GM18861 (cell line): ENCODE data around the gene EXOG.

Experiments used
- ATAC-seq: cut with Tn5 transposase; IDR thresholded peaks from one replicate; pipeline ENCODE4 v1.9.1; 2021; ENCODE audit not compliant: unreplicated experiment

The EXOG gene

GRCh38 chr3:38543586-38543985 is 47.4 kb downstream of the EXOG start:
- ATAC-seq = no peak

- ATAC-seq = no peak
Observed at GRCh38 chr3:38544926-38545325, 48.8 kb downstream of the EXOG start.

- ATAC-seq = no peak
Observed at GRCh38 chr3:38545550-38545949, 49.4 kb downstream of the EXOG start.

DNA sequence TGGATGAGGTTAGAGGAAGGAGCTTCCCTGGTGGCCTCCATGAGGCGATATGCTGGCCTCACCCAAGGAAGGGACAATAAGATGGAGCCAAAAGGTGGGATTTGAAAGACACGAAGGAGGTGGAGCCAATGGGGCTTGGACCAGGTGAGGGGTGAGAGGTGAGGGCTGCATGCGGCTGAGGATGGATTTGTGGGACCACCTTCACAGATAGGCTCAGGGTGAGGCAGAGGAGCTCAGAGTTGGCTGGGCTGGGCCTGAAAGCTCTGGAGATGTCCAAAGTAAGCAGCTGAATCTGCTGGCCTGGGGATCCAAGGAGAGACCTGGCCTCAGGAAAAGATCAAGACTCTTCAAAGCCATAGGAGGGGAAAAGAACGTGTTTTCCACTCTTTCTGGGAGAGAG is 49.8 kb downstream of the EXOG start:
- ATAC-seq = no peak

DNA sequence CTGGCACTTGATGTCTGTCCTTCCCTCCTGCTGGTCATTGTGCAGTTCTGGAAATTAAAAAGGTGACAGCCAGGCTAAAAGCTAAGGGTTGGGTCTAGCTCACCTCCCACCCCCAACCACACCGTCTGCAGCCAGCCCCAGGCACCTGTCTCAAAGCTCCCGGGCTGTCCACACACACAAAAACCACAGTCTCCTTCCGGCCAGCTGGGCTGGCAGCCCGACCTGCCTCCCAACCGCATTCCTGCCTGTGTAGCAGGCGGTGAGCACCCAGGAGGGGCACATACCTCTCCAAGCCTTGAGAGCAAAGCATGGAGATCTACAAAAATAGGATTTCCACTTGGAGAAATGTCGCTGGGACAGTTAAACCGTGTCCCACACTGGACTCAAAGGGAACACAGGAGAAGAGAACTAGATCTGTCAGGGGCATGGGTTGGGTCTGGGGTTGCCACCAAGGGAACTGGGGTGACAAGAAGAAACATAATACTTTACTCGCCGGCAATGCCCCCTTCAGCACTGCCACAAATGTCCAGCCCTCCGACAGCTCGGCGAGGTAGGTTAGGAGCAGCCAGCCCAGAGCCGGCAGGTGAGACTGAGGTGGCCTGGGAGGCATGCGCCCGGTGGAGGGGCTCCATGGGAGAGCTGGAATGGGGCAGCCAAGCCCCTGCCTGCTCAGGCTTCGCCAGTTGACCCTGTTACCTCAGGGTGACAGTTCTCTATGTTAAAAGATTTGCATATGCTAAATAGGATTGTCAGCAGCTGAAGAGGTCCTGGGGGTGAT is 52.2 kb downstream of the EXOG start:
- no peak for ATAC-seq

DNA sequence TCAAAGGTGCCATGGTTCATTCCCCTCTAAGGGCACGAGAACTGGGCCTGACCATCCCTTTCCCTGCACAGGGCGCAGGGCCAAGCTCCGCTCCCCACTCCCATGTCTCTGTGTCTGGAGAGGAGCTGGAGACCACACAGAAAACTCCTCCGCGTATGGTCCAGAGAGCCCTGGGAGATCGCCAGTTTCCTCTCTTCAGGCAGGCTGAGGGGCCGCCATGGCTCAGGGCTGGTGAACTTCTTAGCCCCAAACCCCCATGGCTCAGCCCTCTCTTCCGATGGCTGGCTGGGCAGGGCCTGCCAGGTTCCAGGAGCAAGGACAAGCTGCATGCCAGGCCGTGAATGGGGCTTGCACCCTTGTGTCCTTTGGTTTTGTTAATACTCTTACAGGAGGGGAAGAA is 52.9 kb downstream of the EXOG start:
- no peak for ATAC-seq

DNA sequence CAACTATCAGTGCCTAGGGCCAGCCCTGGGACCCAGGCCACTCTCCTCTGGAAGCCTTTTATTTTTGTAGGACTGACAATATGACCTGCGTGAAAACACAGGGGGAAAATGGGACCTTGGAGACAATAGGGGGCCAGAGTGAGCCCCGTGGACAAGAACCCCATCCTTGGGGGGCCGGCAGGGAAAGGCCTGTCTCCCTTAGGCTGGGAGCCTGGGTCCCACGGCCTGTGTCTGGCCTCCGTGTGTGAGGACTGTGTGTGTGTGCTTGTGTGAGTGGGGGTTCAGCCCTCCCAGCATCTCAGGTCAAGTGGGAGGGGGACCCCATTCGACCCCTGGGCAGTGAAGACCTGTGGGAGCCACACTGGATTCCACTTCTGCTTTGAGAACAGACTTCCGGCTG is 53.3 kb downstream of the EXOG start:
- ATAC-seq = no peak

- no peak for ATAC-seq
Observed at GRCh38 chr3:38549957-38550840, 54.1 kb downstream of the EXOG start.

DNA sequence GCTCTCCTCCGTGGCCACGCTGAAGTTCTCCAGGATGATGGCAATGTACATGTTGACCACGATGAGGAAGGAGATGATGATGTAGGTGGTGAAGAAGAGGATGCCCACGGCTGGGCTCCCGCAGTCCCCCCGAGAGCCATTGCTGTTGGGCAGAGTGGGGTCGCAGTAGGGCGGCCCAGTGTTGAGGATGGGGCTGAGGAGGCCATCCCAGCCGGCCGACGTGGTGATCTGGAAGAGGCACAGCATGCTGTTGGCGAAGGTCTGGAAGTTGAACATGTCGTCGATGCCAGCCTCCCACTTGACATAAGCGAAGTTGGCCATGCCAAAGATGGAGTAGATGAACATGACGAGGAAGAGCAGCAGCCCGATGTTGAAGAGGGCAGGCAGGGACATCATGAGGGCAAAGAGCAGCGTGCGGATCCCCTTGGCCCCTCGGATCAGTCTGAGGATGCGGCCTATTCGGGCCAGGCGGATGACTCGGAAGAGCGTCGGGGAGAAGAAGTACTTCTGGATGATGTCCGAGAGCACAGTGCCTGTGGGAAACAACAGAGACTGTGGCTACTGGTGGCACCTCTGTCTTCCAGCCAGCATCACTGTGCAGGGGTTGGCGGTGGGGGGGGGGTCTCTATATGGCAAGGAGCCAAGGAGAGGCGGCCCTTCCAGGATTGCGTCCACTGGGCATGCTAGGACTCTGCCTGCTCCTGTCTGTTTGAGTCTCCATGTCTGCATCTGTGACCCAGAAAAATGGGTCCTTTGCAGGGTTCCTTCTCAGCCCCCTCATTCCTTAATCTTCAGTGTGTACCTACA is 55.1 kb downstream of the EXOG start:
- ATAC-seq = no peak

GRCh38 chr3:38552364-38552763 is 56.2 kb downstream of the EXOG start:
- no peak for ATAC-seq

- ATAC-seq = no peak
Observed at GRCh38 chr3:38553071-38553470, 56.9 kb downstream of the EXOG start.

DNA sequence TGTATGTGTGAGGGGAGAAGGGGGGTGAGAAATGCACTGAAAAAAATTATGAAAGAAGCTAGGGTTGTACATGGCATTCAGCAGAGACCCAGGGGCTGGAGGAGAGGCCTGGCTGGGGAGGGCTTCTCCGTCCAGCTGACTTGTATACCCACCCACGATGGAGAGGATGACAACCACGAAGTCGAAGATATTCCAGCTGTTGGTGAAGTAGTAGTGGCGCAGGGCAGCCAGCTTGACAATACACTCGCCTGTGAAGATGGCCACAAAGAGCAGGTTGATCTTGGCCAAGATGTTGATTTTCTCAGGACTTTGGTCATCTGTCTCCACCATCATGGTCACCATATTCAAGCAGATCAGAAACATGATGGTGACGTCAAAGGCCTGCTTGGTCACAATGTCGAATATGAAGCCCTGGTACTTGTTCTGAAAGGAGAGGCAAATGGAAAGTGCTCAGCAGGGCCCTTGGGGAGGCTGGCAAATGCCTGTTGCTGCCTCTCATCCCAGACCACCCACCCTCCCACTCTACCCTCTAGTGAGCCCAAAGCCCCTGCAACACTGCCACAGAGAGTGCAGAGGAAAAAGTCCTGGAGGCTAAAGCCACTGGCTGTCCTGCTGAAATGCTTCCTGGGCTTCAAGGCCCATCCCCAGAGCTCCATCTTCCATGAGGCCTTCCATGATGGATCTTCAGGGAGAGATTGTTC is 58.1 kb downstream of the EXOG start:
- no peak for ATAC-seq

- ATAC-seq = no peak
Observed at GRCh38 chr3:38555149-38555840, 59.2 kb downstream of the EXOG start.

GRCh38 chr3:38555926-38556325 is 59.8 kb downstream of the EXOG start:
- ATAC-seq = no peak

DNA sequence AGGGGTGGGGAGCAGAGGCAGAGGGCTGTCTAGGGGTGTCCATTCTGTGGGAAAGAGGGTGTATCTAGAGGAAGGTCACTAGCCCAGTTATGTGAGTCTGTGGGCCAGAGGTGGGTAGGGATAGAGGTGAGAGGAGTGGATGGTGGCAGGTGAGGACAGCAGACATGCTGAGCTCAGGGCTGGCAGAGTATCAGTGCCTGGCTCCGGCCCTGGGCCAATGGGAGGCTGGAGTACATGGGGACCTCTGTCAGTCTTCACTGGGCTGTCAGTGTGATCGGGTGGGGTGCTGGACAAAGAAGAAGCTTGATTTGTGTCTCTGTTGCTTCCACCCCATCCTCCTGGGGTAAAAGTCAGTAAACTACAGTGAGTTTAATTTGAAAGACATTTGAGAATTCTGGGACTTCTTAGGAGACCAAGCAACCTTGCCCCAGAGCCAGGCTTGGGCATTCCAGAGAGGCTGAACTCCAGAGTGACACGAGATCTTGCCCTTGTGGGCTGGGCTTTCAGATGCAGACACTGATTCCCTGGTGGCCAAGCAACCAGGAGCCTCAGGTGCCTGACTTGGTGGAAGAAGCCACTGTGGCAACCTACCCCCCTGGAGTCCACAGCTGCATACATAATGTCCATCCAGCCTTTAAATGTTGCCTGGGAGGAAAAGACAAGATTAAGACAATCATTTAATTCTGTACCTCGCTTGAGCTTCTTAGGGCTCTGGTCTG is 60.7 kb downstream of the EXOG start:
- no peak for ATAC-seq

GRCh38 chr3:38558864-38559263 is 62.7 kb downstream of the EXOG start:
- no peak for ATAC-seq

GRCh38 chr3:38560284-38560683 is 64.1 kb downstream of the EXOG start:
- no peak for ATAC-seq

GRCh38 chr3:38560996-38561717 is 65.0 kb downstream of the EXOG start:
- ATAC-seq = no peak
